GM21737 (cell line): Measurements from ENCODE around the gene FBXW9.
"Not testable (repeated sequence)": the region's sequence is repeated elsewhere in the genome, so short reads cannot be mapped to it uniquely, and the experiment has no call there.

Source experiments
- ATAC-seq: cut with Tn5 transposase; IDR thresholded peaks from one replicate; pipeline ENCODE4 v1.9.1; 2021; ENCODE audit warnings: mild to moderate bottlenecking, moderate library complexity; ENCODE audit not compliant: unreplicated experiment

FBXW9 gene

GRCh38 chr19:12715929-12716328, 19.5 kb upstream of the FBXW9 start:
- ATAC-seq = no peak

GRCh38 chr19:12715102-12715501, 18.7 kb upstream of the FBXW9 start:
- no peak for ATAC-seq

GRCh38 chr19:12713304-12713703, 16.9 kb upstream of the FBXW9 start:
- not testable (repeated sequence) for ATAC-seq

DNA sequence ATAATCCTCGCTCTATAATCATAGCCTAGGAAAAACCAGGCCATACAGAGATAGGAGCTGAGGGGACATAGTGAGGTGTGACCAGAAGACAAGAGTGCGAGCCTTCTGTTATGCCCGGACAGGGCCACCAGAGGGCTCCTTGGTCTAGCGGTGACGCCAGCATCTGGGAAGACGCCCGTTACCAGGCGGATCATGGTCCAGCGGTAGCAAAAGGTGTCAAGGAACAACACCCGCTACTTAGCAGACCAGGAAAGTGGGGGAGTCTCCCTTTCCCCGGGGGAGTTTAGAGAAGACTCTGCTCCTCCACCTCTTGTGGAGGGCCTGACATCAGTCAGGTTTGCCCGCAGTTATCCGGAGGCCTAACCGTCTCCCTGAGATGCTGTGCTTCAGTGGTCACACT, 15.6 kb upstream of the FBXW9 start:
- ATAC-seq = not testable (repeated sequence)

DNA sequence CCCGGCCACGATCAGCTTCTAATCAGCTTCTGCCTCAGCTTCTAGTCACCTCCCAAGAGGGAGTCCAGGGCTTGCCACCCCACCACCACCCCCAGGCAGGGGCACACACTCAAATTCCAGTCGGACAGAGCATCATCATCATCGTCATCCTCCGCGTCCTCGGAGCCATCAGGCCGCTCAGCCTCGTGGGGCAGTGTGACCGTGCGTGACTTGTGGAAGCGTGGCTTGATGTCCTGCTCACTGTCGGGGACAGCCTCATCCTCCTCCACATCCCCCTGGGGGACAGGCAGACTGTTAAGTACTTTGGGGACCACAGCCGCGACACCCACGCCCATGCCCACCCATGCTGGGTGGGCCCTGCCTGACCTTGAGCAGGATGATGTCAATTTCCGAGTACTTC, 14.8 kb upstream of the FBXW9 start:
- ATAC-seq = no peak

- ATAC-seq = no peak
Observed at GRCh38 chr19:12708641-12709040, 12.2 kb upstream of the FBXW9 start.

GRCh38 chr19:12706332-12706718, 9.9 kb upstream of the FBXW9 start:
- ATAC-seq = no peak

- ATAC-seq = no peak
Observed at GRCh38 chr19:12705654-12706331, 9.4 kb upstream of the FBXW9 start.

DNA sequence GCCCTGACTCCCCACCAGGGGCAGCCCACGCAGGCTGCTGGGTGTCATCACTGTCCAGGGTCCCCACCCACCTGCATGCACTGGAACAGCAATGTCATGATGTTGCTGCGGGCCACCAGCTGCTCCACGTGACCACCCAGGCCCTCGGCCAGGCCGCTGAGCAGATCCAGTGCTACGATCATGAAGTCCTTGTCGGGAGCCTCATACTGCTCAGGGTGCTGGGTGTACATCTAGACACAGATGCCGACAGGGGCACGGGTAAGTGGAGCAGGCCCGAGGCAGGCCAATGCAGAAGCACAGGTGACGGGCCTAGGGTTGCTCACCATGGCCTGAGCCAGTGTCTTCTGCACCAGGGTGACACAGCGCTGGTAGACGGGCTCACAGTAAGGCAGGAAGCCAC, 8.7 kb upstream of the FBXW9 start:
- ATAC-seq = no peak

GRCh38 chr19:12703046-12703445, 6.6 kb upstream of the FBXW9 start:
- ATAC-seq = no peak

GRCh38 chr19:12701596-12702282, 5.3 kb upstream of the FBXW9 start:
- no peak for ATAC-seq

DNA sequence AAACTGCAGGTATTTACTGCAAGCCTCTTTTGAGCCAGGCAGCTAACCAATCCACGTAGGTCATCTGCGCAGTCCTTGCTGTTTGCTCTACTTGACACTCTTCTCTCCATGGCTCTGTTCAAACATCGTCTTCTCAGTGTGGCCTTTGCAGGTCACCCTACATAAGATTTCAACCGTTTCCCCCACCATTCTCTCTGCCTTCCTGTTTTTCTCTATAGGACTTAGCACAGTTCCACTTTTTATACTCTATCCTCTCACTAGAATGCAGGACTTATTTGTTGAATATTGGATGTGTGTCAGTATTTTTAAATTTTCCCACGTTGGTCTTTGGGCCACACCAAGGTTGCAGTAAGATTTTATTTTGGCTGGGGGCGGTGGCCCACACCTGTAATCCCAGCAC, 1.7 kb upstream of the FBXW9 start:
- ATAC-seq = no peak

DNA sequence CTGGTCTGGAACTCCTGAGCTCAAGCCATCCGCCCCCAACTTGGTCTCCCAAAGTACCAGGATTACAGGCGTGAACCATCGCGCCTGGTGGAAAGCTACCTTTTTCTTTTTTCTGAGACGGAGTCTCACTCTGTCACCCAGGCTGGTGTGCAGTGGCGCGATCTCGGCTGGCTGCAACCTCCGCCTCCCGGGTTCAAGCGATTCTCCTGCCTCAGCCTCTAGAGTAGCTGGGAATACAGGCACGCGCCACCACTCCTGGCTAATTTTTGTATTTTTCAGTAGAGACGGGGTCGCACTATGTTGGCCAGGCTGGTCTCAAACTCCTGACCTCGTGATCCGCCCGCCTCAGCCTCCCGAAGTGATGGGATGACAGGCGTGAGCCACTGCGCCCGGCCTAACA, 994 bp upstream of the FBXW9 start:
- ATAC-seq = not testable (repeated sequence)

DNA sequence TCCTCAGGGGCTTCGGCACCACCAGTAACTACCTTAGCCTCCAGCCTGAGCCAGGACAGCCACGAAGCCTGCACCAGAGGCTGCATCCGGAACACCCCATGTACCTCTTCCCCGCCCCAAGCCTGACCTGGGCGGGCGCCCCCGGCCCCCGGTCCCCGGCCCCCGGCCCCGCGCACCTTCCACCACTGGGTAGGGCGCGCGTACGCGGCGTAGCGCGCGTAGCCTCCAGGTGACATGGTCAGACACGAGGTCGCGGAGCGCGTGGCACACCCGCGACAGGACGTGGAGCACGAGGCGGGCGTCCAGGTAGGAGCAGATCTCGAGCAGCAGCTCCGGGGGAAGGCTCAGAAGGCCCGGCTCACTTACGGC, 450 bp downstream of the FBXW9 start:
- peak; percentile 7 for ATAC-seq

GRCh38 chr19:12695514-12695913, 917 bp downstream of the FBXW9 start:
- ATAC-seq = no peak

DNA sequence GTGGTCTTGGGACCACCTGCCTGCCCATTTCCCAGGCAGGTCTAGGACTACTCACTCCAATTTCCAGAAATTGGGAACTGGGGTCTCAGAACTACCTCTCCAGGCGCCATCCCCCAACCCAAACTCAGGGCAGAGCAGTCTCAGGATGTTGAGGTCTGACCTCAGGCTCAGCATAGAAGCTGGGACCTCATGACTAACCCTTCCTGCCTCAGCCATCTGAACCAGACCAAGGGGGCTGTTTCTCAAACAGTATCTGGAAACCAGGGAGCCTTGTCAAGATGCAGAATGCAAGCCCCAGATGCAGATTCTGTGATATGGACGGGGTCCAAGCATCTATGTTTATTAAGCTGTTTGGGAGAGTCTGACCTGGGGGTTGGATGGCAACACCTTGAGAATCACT, 1.3 kb downstream of the FBXW9 start:
- no peak for ATAC-seq

GRCh38 chr19:12694641-12695040, 1.8 kb downstream of the FBXW9 start:
- ATAC-seq = no peak

GRCh38 chr19:12692960-12693359, 3.5 kb downstream of the FBXW9 start:
- no peak for ATAC-seq

GRCh38 chr19:12689581-12690216, 6.7 kb downstream of the FBXW9 start:
- ATAC-seq = no peak

DNA sequence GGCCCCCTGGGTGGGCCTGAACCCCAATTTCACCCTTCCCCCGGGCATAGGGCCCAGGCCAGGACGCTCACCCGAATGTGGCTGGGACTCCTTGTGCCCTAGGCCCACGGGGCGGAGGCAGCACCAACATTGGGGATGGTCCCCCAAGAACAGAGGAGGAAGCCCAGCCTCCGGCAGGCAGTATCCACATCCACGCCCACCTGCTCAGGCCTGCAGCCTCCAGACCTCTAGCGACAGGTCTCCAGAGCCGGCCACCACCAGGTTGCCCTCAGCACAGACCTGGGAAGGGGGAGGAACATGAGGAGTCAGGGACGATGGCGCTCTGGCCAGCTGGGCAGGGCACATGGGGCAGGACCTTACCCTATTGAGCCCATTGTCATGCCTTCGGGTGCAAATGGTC, 7.4 kb downstream of the FBXW9 start:
- no peak for ATAC-seq

DNA sequence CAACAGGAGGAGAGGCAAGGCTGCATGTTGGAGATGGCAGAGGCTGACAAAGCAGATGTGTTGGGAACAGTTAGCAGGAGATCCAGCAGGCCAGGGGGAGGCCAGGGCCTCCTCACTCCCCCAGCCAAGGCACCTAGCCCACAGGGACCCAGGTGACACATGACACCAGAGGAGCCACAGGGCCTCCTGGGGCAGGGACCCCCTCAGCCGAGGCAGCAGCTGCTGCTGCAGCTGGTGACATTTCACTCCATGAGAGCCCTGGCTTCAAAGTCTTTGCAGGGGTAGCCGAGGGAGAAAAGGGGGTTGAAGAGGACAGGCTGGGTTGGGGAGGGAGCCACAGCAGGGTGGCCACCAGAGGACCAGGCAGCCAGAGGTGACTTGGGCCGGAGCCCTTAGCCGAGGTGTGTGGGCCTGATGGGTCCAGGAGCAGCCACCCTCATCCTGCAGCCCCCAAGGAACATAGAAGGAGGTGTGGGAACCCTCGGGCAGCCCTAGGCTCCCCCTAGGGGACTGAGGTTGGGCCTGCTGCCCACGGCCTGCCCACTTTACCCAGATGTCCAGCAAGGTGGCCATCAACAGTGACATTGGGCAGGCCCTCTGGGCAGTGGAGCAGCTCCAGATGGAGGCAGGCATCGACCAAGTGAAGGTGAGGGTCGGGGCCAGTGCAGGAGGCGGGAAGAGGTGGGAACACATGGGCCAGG, 8.8 kb downstream of the FBXW9 start, which contains the start of gene GNG14:
Gene GNG14, plus strand, starts transcription at position 503 of the 701 bp plus-strand sequence. Its CDS starts 51 bp downstream, at position 554.
- no peak for ATAC-seq

GRCh38 chr19:12685831-12686230, 10.6 kb downstream of the FBXW9 start:
- no peak for ATAC-seq
